ENCODE measurements around the gene SELENOP.
"Not testable (repeated sequence)": the region's sequence is repeated elsewhere in the genome, so short reads cannot be mapped to it uniquely, and the experiment has no call there.

Gene SELENOP

DNA sequence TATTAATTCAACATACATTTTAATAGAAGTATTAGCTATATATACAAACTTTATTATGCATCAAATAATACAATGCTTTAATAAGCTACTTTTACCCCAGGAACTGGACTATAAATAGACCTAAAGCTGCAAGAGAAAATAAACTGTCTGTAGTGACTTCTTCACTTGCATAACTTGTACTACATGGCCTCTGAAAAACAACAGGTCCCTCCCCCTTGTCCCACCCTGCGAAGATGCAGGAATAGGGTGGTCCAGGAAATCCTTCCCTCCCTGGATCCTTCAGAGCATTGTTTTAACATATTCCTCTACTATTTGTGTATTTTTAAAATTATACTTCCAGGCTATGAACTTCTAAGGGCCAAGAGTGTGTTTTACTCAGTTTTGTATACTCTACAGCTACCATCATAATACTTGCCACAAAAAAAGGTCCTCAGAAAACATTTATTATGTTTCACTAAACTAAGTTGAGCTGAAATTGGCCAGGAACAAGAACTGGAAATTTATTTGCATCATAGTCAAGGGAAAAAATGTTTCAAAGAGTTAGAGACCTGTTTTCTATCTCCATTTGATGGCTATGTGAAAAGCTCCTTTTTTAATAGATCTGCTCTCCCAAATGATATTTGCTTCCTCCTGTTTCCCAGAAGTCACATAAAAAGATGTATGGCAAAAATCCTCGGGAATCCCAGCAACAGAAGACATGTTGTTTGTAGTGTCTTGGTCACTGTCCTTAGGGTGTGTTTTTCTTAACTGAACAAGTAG lies 15.2 kb upstream of the SELENOP start:
- no peak for DNase-seq (ENCODE audit: extremely low read depth, low read depth)
- H3K4me3 ChIP-seq (replicated peaks; ENCODE audit: low read depth, low read length) = no peak overlapping the region
- TF ChIP-seq, protein P1, sequence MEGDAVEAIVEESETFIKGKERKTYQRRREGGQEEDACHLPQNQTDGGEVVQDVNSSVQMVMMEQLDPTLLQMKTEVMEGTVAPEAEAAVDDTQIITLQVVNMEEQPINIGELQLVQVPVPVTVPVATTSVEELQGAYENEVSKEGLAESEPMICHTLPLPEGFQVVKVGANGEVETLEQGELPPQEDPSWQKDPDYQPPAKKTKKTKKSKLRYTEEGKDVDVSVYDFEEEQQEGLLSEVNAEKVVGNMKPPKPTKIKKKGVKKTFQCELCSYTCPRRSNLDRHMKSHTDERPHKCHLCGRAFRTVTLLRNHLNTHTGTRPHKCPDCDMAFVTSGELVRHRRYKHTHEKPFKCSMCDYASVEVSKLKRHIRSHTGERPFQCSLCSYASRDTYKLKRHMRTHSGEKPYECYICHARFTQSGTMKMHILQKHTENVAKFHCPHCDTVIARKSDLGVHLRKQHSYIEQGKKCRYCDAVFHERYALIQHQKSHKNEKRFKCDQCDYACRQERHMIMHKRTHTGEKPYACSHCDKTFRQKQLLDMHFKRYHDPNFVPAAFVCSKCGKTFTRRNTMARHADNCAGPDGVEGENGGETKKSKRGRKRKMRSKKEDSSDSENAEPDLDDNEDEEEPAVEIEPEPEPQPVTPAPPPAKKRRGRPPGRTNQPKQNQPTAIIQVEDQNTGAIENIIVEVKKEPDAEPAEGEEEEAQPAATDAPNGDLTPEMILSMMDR (IDR thresholded peaks at IDR 0.05; ENCODE audit: low read depth, low read length, missing control alignments) = no peak

DNA sequence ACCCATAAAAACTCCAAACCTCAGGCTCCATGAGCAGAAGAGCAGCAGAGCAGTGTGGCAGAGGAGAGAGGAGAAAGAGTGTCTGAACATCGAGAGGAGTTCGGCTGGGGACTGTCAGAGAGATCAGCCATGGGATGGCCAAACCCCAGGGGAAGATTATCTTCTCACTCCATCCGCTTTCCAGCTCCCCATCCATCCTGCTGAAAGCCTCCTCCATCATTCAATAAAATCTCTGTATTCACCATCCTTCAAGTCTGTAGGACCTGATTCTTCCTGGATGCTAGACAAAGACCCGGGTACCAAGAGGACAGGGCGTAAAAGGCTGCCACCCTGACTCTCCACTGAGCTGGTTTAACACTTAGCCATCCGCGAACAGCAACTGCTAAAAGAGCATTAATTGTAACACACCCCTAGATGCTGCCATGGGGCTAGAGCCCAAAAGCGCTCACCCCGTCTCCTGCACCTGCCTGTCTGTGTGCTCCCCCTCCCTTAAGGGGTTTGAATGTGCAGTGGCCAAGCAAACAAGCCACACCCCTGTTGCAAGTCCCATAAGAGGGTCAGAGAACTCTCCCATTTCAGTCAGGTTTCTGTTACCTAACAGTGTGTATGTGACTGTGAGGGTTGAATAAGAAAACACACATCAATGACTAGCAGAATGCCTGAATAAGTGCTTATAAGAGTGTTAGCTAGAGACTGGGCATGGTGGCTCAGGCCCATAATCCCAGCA lies 13.9 kb upstream of the SELENOP start:
- TF ChIP-seq, protein P1 (IDR thresholded peaks at IDR 0.05; ENCODE audit: low read depth, low read length, missing control alignments) = no peak
- H3K4me3 ChIP-seq (replicated peaks; ENCODE audit: low read depth, low read length) = no peak overlapping the region
- DNase-seq (ENCODE audit: extremely low read depth, low read depth) = no peak

DNA sequence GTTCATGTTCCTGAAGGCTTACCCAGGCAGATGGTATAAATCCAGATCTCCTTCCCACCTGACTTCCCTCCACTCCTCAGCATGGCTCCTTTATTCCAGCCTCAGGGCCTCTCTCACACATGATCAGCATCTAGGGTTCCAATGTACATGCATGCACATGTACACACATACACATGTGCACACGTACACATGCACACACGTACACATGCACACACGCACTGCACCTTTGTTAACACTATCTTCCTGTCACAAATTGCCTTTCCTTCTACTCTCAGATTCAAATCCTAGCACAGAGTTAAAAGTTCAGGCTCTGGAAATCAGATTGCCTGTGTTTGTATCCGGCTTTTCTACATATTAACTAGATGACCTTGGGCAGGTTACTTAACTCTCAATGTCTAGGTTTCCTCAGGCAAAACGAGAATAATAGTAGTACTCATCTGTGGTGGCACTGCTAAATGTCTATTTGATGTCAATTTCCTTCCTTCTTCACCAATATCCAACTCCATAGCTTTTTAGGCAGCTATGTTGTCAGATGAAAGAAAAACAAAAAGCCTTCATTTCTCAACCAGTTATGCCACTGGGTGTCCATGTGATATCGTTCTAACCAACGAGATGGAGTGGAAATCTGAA lies 12.8 kb upstream of the SELENOP start:
- no peak overlapping the region for H3K4me3 ChIP-seq (replicated peaks; ENCODE audit: low read depth, low read length)
- TF ChIP-seq, protein P1 (IDR thresholded peaks at IDR 0.05; ENCODE audit: low read depth, low read length, missing control alignments) = no peak
- no peak for DNase-seq (ENCODE audit: extremely low read depth, low read depth)

DNA sequence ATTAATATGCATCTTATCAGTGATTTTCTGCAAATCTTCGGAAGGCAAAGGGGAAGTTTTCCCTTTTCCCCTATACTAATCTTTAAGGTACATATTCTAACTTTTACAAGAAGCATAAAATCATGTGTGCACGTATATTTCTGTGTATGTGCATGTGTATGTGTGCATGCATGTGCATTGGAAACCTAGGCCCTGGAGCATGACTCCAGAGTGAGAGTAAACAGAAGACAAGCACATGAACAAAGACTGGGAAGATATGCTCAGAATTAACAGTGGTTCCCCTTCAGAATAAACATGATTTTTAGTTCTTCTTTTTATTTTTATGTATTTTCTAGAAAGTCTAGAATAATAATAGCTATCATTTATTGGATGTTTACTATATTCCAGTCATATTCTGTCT lies 10.9 kb upstream of the SELENOP start:
- TF ChIP-seq, protein P1 (IDR thresholded peaks at IDR 0.05; ENCODE audit: low read depth, low read length, missing control alignments) = no peak
- no peak for DNase-seq (ENCODE audit: extremely low read depth, low read depth)

DNA sequence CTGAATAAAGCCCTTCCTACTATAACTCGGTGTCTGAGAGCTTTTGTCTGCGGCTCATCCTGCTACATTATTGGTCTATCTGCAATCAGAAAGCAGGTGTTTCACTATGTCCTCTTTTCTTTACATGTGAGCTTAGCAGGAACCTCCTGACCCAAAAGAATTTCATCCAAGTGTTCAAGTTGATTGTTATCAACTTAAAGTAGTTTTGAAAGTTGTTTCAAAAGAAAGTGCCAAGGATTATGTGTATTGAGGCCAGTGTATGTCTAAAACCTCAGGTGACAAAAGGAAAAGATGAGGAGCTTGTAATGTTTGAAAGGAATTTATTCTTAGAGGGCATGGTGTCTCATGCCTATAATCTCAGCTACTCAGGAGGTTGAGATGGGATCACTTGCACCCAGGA lies 8.1 kb upstream of the SELENOP start:
- no peak overlapping the region for H3K4me3 ChIP-seq (replicated peaks; ENCODE audit: low read depth, low read length)
- no peak for DNase-seq (ENCODE audit: extremely low read depth, low read depth)
- TF ChIP-seq, protein P1 (IDR thresholded peaks at IDR 0.05; ENCODE audit: low read depth, low read length, missing control alignments) = no peak

More for the DNA sequence above, 10.9 kb upstream of the SELENOP start:
- no peak overlapping the region for H3K4me3 ChIP-seq (replicated peaks; ENCODE audit: low read depth, low read length)

DNA sequence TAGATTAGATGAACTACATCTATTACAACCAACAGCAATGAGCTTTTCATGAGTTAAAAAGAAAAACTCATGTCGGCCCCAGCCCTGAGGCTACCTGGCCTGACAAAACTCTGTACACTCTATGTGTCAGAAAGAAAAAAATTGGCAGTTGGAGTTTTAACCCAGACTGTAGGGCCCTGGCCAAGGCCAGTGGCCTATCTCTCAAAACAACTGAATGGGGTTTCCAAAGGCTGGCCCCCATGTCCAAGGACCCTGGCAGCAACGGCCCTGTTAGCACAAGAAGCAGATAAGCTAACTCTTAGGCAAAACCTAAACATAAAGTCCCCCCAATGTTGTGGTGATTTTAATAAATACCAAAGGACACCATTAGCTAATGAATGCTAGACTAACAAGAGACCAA lies 4.9 kb upstream of the SELENOP start:
- H3K4me3 ChIP-seq (replicated peaks; ENCODE audit: low read depth, low read length); DNase-seq (ENCODE audit: extremely low read depth, low read depth): not testable (repeated sequence)

DNA sequence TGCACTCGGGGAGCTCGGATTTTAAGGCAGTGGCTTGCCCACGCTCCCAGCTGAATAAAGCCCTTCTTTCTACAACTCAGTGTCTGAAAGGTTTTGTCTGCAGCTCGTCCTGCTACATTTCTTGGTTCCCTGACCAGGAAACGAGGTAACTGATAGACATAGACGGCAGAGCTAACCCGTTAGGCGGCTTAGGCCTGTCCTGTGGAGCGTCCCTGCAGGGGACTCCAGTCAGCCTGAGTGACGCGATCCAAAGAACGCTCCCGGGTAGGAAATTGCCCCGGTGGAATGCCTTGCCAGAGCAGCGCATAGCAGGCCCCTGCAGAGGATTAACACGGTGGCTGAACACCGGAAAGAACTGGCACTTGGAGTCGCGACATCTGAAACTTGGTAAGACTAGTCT lies 1.8 kb upstream of the SELENOP start:
- TF ChIP-seq, protein P1 (IDR thresholded peaks at IDR 0.05; ENCODE audit: low read depth, low read length, missing control alignments) = no peak
- H3K4me3 ChIP-seq (replicated peaks; ENCODE audit: low read depth, low read length) = no peak overlapping the region
- no peak for DNase-seq (ENCODE audit: extremely low read depth, low read depth)
